ENCODE results near the gene ZNF710. TPM values are rescaled to one million over a fixed set of nuclear protein-coding genes. Genes with fewer than 3 reads are reported as not detected.
A peak's percentile ranks its signal among the peaks of the same experiment; 100 is the strongest.

The ZNF710 gene
- total and polyA plus RNA-seq, 8 donors: 7.9 to 35.3 (median 16.1) TPM

GRCh38 chr15:90001683-90002427 lies 731 bp downstream of the ZNF710 start:
- WGBS, 5 donors: 1% methylated on average over 38 to 72 of the region's 89 CpGs
- H3K4me1 ChIP-seq: peaks cover 40 to 79% (median 67%) of the 10 kb centered on the region in 4 donors

GRCh38 chr15:90002428-90002844 lies 1.3 kb downstream of the ZNF710 start:
- Histone ChIP-seq H3K27me3 (no peaks in the 10 kb centered on the region), H3K36me3 (no peaks in the 10 kb centered on the region), H3K27ac (peak overlapping the region; percentile 69 to 96 (median 95)), H3K4me3 (peak overlapping the region; percentile 76 to 94 (median 86)), H3K9me3 (no peaks in the 10 kb centered on the region), H3K4me1 (peaks cover 40 to 84% (median 69%) of the 10 kb centered on the region in 4 donors)
- intact Hi-C loops (cut with DNase I; ENCODE audit: low total_unique reads): loop anchor here (10.0 kb wide), 1 partner anchor 62 kb away; no protein-coding TSS in a partner anchor
- WGBS, 5 donors: 1 to 4% (median 1%) methylated on average over 9 to 27 of the region's 27 CpGs
- peak in 1 of 2 donors; percentile 81 for DNase-seq
- TF ChIP-seq POLR2A (IDR thresholded peaks at IDR 0.05): no peak
- no peak for TF ChIP-seq EP300 (IDR thresholded peaks at IDR 0.05)
- TF ChIP-seq, protein P1, sequence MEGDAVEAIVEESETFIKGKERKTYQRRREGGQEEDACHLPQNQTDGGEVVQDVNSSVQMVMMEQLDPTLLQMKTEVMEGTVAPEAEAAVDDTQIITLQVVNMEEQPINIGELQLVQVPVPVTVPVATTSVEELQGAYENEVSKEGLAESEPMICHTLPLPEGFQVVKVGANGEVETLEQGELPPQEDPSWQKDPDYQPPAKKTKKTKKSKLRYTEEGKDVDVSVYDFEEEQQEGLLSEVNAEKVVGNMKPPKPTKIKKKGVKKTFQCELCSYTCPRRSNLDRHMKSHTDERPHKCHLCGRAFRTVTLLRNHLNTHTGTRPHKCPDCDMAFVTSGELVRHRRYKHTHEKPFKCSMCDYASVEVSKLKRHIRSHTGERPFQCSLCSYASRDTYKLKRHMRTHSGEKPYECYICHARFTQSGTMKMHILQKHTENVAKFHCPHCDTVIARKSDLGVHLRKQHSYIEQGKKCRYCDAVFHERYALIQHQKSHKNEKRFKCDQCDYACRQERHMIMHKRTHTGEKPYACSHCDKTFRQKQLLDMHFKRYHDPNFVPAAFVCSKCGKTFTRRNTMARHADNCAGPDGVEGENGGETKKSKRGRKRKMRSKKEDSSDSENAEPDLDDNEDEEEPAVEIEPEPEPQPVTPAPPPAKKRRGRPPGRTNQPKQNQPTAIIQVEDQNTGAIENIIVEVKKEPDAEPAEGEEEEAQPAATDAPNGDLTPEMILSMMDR (IDR thresholded peaks at IDR 0.05): no peak
- TF ChIP-seq POLR2AphosphoS5 (IDR thresholded peaks at IDR 0.05): no peak

More at GRCh38 chr15:90001683-90002427, 731 bp downstream of the ZNF710 start:
- DNase-seq: peak; percentile 55 to 86
- H3K9me3 ChIP-seq: no peaks in the 10 kb centered on the region
- H3K27ac ChIP-seq: peak overlapping the region; percentile 69 to 96 (median 95)
- intact Hi-C loops (cut with DNase I; ENCODE audit: low total_unique reads): loop anchor here (10.0 kb wide), 1 partner anchor 63 kb away; no protein-coding TSS in a partner anchor
- H3K27me3 ChIP-seq: no peaks in the 10 kb centered on the region
- H3K4me3 ChIP-seq: peak overlapping the region; percentile 76 to 94 (median 86)
- no peaks in the 10 kb centered on the region for H3K36me3 ChIP-seq
- TF ChIP-seq, protein P1 (IDR thresholded peaks at IDR 0.05): no peak
- TF ChIP-seq EP300 (IDR thresholded peaks at IDR 0.05) (no peak), POLR2AphosphoS5 (IDR thresholded peaks at IDR 0.05) (no peak), POLR2A (IDR thresholded peaks at IDR 0.05) (no peak)

DNA sequence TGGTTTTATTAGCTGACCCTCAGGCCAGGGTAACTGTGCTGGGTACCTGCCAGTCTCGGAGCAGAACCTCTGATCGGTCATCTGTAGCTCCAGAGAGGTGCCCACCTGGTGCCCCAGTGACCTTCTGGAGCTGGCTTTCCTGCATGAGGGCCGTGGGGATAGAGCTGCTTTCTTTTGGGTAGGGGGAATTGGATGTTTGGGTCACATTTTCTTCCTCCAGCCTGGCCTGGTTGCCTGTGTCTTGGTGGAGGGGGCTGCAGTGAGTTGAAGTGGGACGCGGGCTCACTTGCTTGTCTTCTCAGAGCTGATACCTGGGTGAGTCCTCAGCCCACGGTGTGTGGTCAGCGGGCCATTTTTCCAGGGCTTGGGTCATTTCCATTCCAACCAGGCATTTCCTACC lies 2.6 kb downstream of the ZNF710 start:
- 87 to 94% (median 91%) methylated on average over 5 to 7 of the region's 7 CpGs for WGBS, 5 donors
- H3K27ac ChIP-seq: peak overlapping the region in 4 of 5 donors; percentile 93 to 96 (median 95)
- peak overlapping the region in 2 of 4 donors; percentile 76 to 86 for H3K4me3 ChIP-seq
- H3K27me3 ChIP-seq: no peaks in the 10 kb centered on the region
- H3K4me1 ChIP-seq: peaks cover 40 to 84% (median 68%) of the 10 kb centered on the region in 4 donors
- H3K9me3 ChIP-seq: no peaks in the 10 kb centered on the region
- H3K36me3 ChIP-seq: no peaks in the 10 kb centered on the region
- TF ChIP-seq POLR2A (IDR thresholded peaks at IDR 0.05) (no peak), POLR2AphosphoS5 (IDR thresholded peaks at IDR 0.05) (no peak), EP300 (IDR thresholded peaks at IDR 0.05) (no peak)
- DNase-seq: no peak
- intact Hi-C loops (cut with DNase I; ENCODE audit: low total_unique reads): loop anchor here (10.0 kb wide), 1 partner anchor 61 kb away; no protein-coding TSS in a partner anchor

DNA sequence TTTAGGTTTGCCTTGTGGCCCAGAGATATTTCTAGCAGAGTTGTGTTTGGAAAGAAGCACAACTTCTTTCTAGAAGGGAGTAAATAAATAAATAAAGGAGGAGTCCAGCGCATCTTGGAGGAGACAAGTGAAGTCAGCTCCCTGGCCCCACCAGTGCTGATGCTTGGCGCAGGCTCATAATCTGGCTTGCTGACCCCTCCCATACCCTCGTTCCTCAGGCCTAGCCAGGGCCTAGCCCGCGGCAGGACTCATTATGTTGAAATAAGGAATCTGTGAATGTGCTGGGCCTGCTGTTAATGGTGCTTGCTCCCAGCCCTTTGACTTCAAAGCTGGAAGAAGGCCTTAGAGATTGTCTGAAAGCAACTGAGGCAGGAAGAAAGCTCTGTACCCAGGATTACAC lies 3.1 kb downstream of the ZNF710 start:
- Histone ChIP-seq H3K27me3 (no peaks in the 10 kb centered on the region), H3K4me3 (no peak overlapping the region), H3K27ac (peak overlapping the region; percentile 22 to 96 (median 95)), H3K9me3 (no peaks in the 10 kb centered on the region), H3K36me3 (no peaks in the 10 kb centered on the region), H3K4me1 (peaks cover 36 to 84% (median 63%) of the 10 kb centered on the region in 4 donors)
- 43 to 76% (median 62%) methylated on average over 5 of the region's 5 CpGs for WGBS, 5 donors
- peak in 1 of 2 donors; percentile 52 for DNase-seq
- intact Hi-C loops (cut with DNase I; ENCODE audit: low total_unique reads): loop anchor here (10.0 kb wide), 1 partner anchor 61 kb away; no protein-coding TSS in a partner anchor
- TF ChIP-seq POLR2AphosphoS5 (IDR thresholded peaks at IDR 0.05) (no peak), POLR2A (IDR thresholded peaks at IDR 0.05) (no peak), EP300 (IDR thresholded peaks at IDR 0.05) (no peak)
- TF ChIP-seq, protein P1 (IDR thresholded peaks at IDR 0.05): no peak
